SU-DHL-6 (cell line): Measurements from ENCODE around the gene SMIM32.

ENCODE experiments used
- CTCF ChIP-seq: fragments of 200-600 bp; sonication (generic); IDR thresholded peaks from one replicate; pipeline ENCODE4 v1.5.1; 2017; ENCODE audit warnings: antibody characterized with exemption, mild to moderate bottlenecking, low read length, moderate library complexity; ENCODE audit not compliant: insufficient read depth, poor library complexity, severe bottlenecking
- EZH2phosphoT487 ChIP-seq: fragments of 200-600 bp; sonication (generic), shearing (Covaris generic); conservative IDR thresholded peaks from 2 replicates; pipeline ENCODE4 v1.6.1; 2018; ENCODE audit warnings: mild to moderate bottlenecking, antibody characterized with exemption, low read length, moderate library complexity, mixed read lengths

- no peak for TF ChIP-seq CTCF
- no peak for TF ChIP-seq EZH2phosphoT487
These were observed 5.5 kb upstream of the SMIM32 start for GRCh38 chr5:136198453-136198852.
